ENCODE measurements around the gene ANAPC2. TPM values are rescaled to one million over a fixed set of nuclear protein-coding genes. Genes with fewer than 3 reads are reported as not detected.
"Not testable (repeated sequence)": the region's sequence is repeated elsewhere in the genome, so short reads cannot be mapped to it uniquely, and the experiment has no call there.

ANAPC2 gene
- total and polyA plus RNA-seq, 9 donors = 8.0 to 61.5 (median 50.6) TPM

- TF ChIP-seq POLR2A (IDR thresholded peaks at IDR 0.05) = no peak
- TF ChIP-seq CTCF (IDR thresholded peaks at IDR 0.05) = no peak
- TF ChIP-seq EP300 (IDR thresholded peaks at IDR 0.05) = no peak
- H3K4me3 ChIP-seq = no peak overlapping the region
- H3K36me3 ChIP-seq = no peaks in the 10 kb centered on the region
- intact Hi-C loops (cut with DNase I) = no loop called here
- no peak overlapping the region for H3K27ac ChIP-seq
- no peaks in the 10 kb centered on the region for H3K9me3 ChIP-seq
- 3 to 4% (median 4%) methylated on average over 24 to 25 of the region's 25 CpGs for WGBS, 3 donors
- H3K4me1 ChIP-seq (ENCODE audit: insufficient read depth) = peaks cover 8% of the 10 kb centered on the region
- no peak for DNase-seq
- H3K27me3 ChIP-seq = peaks cover 3% of the 10 kb centered on the region
These were observed 50.2 kb downstream of the ANAPC2 start for GRCh38 chr9:137138058-137138721.

- Histone ChIP-seq H3K27me3 (peaks cover 3% of the 10 kb centered on the region), H3K4me1 (ENCODE audit: insufficient read depth) (peaks cover 8% of the 10 kb centered on the region), H3K9me3 (no peaks in the 10 kb centered on the region), H3K27ac (no peak overlapping the region), H3K36me3 (no peaks in the 10 kb centered on the region), H3K4me3 (no peak overlapping the region)
- no peak for DNase-seq
- intact Hi-C loops (cut with DNase I) = no loop called here
- TF ChIP-seq EP300 (IDR thresholded peaks at IDR 0.05) (no peak), POLR2A (IDR thresholded peaks at IDR 0.05) (no peak), CTCF (IDR thresholded peaks at IDR 0.05) (no peak)
- WGBS, 3 donors = 46 to 59% (median 51%) methylated on average over 21 to 23 of the region's 23 CpGs
These were observed 51.3 kb downstream of the ANAPC2 start for GRCh38 chr9:137136881-137137607.

GRCh38 chr9:137136261-137136880, 52.0 kb downstream of the ANAPC2 start:
- Histone ChIP-seq H3K4me3 (no peak overlapping the region), H3K36me3 (no peaks in the 10 kb centered on the region), H3K27me3 (peaks cover 3% of the 10 kb centered on the region), H3K27ac (no peak overlapping the region), H3K4me1 (ENCODE audit: insufficient read depth) (peaks cover 8% of the 10 kb centered on the region), H3K9me3 (no peaks in the 10 kb centered on the region)
- intact Hi-C loops (cut with DNase I) = no loop called here
- TF ChIP-seq EP300 (IDR thresholded peaks at IDR 0.05) = no peak
- no peak for TF ChIP-seq POLR2A (IDR thresholded peaks at IDR 0.05)
- TF ChIP-seq CTCF (IDR thresholded peaks at IDR 0.05) = no peak
- WGBS, 3 donors = 28 to 31% (median 29%) methylated on average over 20 to 27 of the region's 27 CpGs
- DNase-seq = no peak

GRCh38 chr9:137135154-137135553, 53.2 kb downstream of the ANAPC2 start:
- H3K4me3 ChIP-seq; H3K36me3 ChIP-seq; H3K9me3 ChIP-seq; H3K27ac ChIP-seq; H3K27me3 ChIP-seq; DNase-seq; intact Hi-C loops (cut with DNase I): not testable (repeated sequence)
- 75 to 77% (median 76%) methylated on average over 9 of the region's 9 CpGs for WGBS, 3 donors
- H3K4me1 ChIP-seq (ENCODE audit: insufficient read depth) = peaks cover 11% of the 10 kb centered on the region

Data from ovary (tissue), 9 donors.